Stimulated activated CD4-positive, alpha-beta T cell treated with anti-CD3 and anti-CD28 coated beads, Interleukin-2, amount 100 ng/mL, for 48 hours (primary cell): Measurements from ENCODE around the gene NUDT13.

Source experiments
- DNase-seq, 2 donors: peaks; one replicate each; pipeline ENCODE4 v3.0.0-alpha.2; 2020

NUDT13 gene

GRCh38 chr10:73167458-73167782, 57.2 kb downstream of the NUDT13 start:
- peak in 1 of 2 donors; percentile 9 for DNase-seq

GRCh38 chr10:73167783-73168464, 57.7 kb downstream of the NUDT13 start, which contains the start of the genes ECD and FAM149B1:
TSS of gene ECD (minus strand) at chr10:73168008. CDS start at chr10:73163937, 4,071 bp downstream.
TSS of gene FAM149B1 (plus strand) at chr10:73168119. CDS start at chr10:73168340, 221 bp downstream.
- peak; percentile 87 to 93 for DNase-seq

GRCh38 chr10:73168465-73168803, 58.2 kb downstream of the NUDT13 start:
- DNase-seq: no peak

GRCh38 chr10:73169320-73169719, 59.1 kb downstream of the NUDT13 start:
- no peak for DNase-seq

GRCh38 chr10:73172867-73173266, 62.6 kb downstream of the NUDT13 start:
- no peak for DNase-seq

- no peak for DNase-seq
Observed at GRCh38 chr10:73174148-73174925, 64.1 kb downstream of the NUDT13 start.
